HG02623 (cell line): ENCODE data around the gene TRIM7.

Experiments used
- ATAC-seq: cut with Tn5 transposase; IDR thresholded peaks from one replicate; pipeline ENCODE4 v1.9.1; 2021; ENCODE audit warnings: moderate library complexity; ENCODE audit not compliant: unreplicated experiment

The TRIM7 gene

GRCh38 chr5:181233088-181233800 lies 28.2 kb upstream of the TRIM7 start:
- ATAC-seq, result no peak

- ATAC-seq, result no peak
These were observed 27.6 kb upstream of the TRIM7 start for GRCh38 chr5:181232593-181232992.

- no peak for ATAC-seq
These were observed 26.4 kb upstream of the TRIM7 start for GRCh38 chr5:181231432-181231831.

- no peak for ATAC-seq
These were observed 25.6 kb upstream of the TRIM7 start for GRCh38 chr5:181230551-181230950.

GRCh38 chr5:181229996-181230395 lies 25.0 kb upstream of the TRIM7 start:
- ATAC-seq, result no peak

GRCh38 chr5:181224390-181225229 lies 19.6 kb upstream of the TRIM7 start:
- no peak for ATAC-seq

GRCh38 chr5:181223729-181224389 lies 18.9 kb upstream of the TRIM7 start:
- peak; percentile 0 for ATAC-seq

- ATAC-seq, result peak; percentile 60
These were observed 18.2 kb upstream of the TRIM7 start, which contains the start of gene TRIM41 for GRCh38 chr5:181223058-181223728. TRIM41 (plus strand) TSS chr5:181223281; CDS start chr5:181224000, 719 bp downstream.

- ATAC-seq, result peak; percentile 1
These were observed 17.6 kb upstream of the TRIM7 start for GRCh38 chr5:181222630-181223057.

- peak; percentile 28 for ATAC-seq
These were observed 17.0 kb upstream of the TRIM7 start for GRCh38 chr5:181221792-181222629.

- ATAC-seq, result no peak
These were observed 16.3 kb upstream of the TRIM7 start for GRCh38 chr5:181221105-181221791.

- no peak for ATAC-seq
These were observed 15.2 kb upstream of the TRIM7 start for GRCh38 chr5:181220178-181220515.

GRCh38 chr5:181219262-181220177 lies 14.5 kb upstream of the TRIM7 start:
- no peak for ATAC-seq

GRCh38 chr5:181218795-181219124 lies 13.8 kb upstream of the TRIM7 start:
- no peak for ATAC-seq

GRCh38 chr5:181217803-181218062 lies 12.7 kb upstream of the TRIM7 start:
- ATAC-seq, result peak; percentile 9

- ATAC-seq, result no peak
These were observed 12.3 kb upstream of the TRIM7 start for GRCh38 chr5:181217111-181217802.

- ATAC-seq, result no peak
These were observed 11.3 kb upstream of the TRIM7 start for GRCh38 chr5:181215997-181216989.
